ENCODE results near the gene KRT84. TPM values are rescaled to one million over a fixed set of nuclear protein-coding genes. Genes with fewer than 3 reads are reported as not detected.

Gene KRT84
- total RNA-seq, 1 donor from 2014 or later = not detected

DNA sequence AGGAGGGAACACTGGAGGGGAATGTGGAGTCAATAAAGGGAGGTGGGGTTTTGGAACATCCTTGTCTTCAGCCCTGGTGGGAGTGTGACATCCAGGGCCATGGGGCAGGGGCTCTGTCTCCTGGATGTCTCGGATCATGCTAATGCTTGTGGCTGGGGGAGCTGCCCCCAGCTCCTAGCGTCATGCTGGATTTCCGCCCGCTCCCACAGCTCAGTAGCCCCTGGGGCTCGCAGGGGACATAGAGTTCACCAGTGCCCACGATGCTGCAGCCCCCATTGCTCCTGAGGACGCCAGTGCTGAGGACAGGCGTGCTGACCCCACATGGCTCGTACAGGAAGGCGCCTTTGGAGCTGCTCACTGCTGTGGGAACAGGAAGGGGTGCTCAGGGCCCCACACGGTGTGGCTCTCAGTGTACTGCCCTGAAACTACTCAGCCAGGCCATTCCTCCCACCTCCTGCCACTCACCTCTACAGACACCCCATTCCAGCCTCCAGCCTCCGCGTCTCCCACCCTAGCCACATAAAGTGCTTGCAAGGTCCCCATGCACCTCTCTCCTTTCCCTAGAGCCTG is 9.5 kb upstream of the KRT84 start:
- peaks cover 49% of the 10 kb centered on the region for H3K27me3 Mint-ChIP-seq (ENCODE audit: unreplicated experiment)
- H3K4me3 Mint-ChIP-seq (ENCODE audit: unreplicated experiment) = no peak overlapping the region
- peaks cover 5% of the 10 kb centered on the region for H3K4me1 Mint-ChIP-seq (ENCODE audit: unreplicated experiment)
- H3K27ac Mint-ChIP-seq (ENCODE audit: unreplicated experiment) = no peak overlapping the region
- no peaks in the 10 kb centered on the region for H3K36me3 Mint-ChIP-seq (ENCODE audit: unreplicated experiment)
- no peak for DNase-seq (ENCODE audit: extremely low spot score, unreplicated experiment)
- TF ChIP-seq, protein P1, sequence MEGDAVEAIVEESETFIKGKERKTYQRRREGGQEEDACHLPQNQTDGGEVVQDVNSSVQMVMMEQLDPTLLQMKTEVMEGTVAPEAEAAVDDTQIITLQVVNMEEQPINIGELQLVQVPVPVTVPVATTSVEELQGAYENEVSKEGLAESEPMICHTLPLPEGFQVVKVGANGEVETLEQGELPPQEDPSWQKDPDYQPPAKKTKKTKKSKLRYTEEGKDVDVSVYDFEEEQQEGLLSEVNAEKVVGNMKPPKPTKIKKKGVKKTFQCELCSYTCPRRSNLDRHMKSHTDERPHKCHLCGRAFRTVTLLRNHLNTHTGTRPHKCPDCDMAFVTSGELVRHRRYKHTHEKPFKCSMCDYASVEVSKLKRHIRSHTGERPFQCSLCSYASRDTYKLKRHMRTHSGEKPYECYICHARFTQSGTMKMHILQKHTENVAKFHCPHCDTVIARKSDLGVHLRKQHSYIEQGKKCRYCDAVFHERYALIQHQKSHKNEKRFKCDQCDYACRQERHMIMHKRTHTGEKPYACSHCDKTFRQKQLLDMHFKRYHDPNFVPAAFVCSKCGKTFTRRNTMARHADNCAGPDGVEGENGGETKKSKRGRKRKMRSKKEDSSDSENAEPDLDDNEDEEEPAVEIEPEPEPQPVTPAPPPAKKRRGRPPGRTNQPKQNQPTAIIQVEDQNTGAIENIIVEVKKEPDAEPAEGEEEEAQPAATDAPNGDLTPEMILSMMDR (IDR thresholded peaks at IDR 0.05) = no peak
- no peaks in the 10 kb centered on the region for H3K9me3 Mint-ChIP-seq (ENCODE audit: unreplicated experiment)

DNA sequence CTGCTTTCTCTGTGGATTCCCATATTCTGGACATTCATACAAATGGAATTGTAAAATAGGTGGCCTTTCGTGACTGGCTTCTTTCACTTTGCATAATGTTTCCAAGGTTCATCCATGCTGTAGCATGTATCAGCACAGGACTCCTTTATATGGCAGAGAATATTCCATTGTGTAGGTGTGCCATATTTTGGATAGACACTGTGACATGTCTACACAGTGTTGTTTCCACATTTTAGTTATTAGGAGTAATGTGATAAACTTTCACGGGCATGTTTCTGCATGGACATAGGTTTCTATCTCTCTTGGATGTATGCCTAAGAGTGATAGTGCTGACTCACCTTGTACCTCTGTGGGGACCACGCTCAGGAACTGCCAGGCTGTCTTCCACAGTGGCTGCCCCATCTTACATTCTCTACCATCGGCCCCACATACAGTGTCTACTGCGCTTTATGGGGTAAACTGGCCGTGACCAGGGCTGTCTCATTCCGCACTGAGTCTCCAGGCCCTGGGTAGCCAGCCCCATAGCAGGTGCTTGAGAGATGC is 7.1 kb upstream of the KRT84 start:
- TF ChIP-seq, protein P1 (IDR thresholded peaks at IDR 0.05) = no peak
- Mint-ChIP-seq H3K4me3 (ENCODE audit: unreplicated experiment) (no peak overlapping the region), H3K27ac (ENCODE audit: unreplicated experiment) (no peak overlapping the region), H3K4me1 (ENCODE audit: unreplicated experiment) (peaks cover 10% of the 10 kb centered on the region), H3K36me3 (ENCODE audit: unreplicated experiment) (no peaks in the 10 kb centered on the region), H3K9me3 (ENCODE audit: unreplicated experiment) (no peaks in the 10 kb centered on the region), H3K27me3 (ENCODE audit: unreplicated experiment) (peaks cover 42% of the 10 kb centered on the region)
- DNase-seq (ENCODE audit: extremely low spot score, unreplicated experiment) = no peak

DNA sequence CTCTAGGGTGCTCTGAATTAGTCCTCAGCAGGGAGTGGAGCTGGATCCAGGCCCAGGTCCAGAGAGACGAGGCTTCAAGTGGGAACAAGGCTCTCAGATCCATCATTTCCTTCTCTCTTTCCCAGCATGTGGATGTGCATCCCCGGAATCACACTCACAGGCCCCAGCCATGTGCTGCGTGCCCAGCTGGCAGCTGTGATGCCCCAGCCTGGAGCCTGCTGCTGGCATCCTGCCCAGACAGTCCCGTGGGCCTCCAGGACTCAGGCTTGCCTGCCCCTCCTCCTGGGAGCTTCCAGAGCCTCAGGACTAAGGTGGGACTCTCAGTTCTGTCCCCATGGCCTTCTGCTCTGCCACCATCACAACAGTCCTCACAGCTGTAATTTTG is 6.2 kb upstream of the KRT84 start:
- H3K27ac Mint-ChIP-seq (ENCODE audit: unreplicated experiment) = no peak overlapping the region

DNA sequence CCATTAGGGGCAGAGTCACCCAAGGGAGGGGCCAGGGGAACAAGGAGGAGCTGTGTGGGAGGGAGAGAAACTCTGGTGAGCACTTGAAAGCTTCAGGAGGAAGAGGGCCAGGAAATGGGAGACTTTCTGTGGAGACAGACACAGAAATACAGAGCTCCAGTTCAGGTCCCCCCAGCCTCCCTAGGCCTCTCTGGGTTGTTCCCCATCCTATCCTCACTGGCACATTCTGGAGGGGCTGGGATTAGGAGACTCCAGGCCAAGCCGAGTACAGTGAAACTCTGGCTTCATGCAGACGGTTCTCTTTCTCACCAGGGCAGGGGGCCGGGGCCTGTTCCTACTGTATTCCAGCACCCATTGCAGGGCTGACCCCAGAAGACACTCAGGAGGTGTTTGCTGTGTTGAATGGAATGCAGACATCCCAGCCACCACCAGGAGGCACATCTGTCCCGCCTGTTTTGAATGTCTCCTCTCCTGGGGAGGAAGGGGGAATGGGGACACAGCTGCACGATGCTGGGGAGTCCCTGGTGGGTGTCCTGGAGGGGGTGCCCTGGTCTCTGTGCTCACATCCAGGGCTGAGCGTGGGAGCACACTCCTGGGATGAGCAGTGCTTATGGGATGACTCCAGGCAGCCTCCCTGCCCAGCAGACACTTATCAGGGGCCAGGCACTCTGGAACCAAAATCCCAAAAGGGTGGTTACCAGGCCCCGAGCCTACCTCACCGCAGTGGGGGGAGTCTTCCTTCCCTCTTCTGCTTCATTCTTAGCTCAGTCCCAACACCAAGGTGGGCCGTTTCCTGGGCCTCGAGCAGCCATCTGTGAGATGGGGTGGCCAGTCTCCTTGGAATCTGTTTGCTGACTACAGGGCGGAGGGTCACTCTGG is 5.5 kb upstream of the KRT84 start:
- peaks cover 28% of the 10 kb centered on the region for H3K27me3 Mint-ChIP-seq (ENCODE audit: unreplicated experiment)
- DNase-seq (ENCODE audit: extremely low spot score, unreplicated experiment) = no peak
- no peak overlapping the region for H3K4me3 Mint-ChIP-seq (ENCODE audit: unreplicated experiment)
- peaks cover 10% of the 10 kb centered on the region for H3K4me1 Mint-ChIP-seq (ENCODE audit: unreplicated experiment)
- TF ChIP-seq, protein P1 (IDR thresholded peaks at IDR 0.05) = peak; percentile 54
- H3K36me3 Mint-ChIP-seq (ENCODE audit: unreplicated experiment) = no peaks in the 10 kb centered on the region
- no peak overlapping the region for H3K27ac Mint-ChIP-seq (ENCODE audit: unreplicated experiment)
- no peaks in the 10 kb centered on the region for H3K9me3 Mint-ChIP-seq (ENCODE audit: unreplicated experiment)

More for the DNA sequence above, 6.2 kb upstream of the KRT84 start:
- peaks cover 10% of the 10 kb centered on the region for H3K4me1 Mint-ChIP-seq (ENCODE audit: unreplicated experiment)
- H3K4me3 Mint-ChIP-seq (ENCODE audit: unreplicated experiment) = no peak overlapping the region
- H3K9me3 Mint-ChIP-seq (ENCODE audit: unreplicated experiment) = no peaks in the 10 kb centered on the region
- peaks cover 32% of the 10 kb centered on the region for H3K27me3 Mint-ChIP-seq (ENCODE audit: unreplicated experiment)
- peak; percentile 90 for DNase-seq (ENCODE audit: extremely low spot score, unreplicated experiment)
- H3K36me3 Mint-ChIP-seq (ENCODE audit: unreplicated experiment) = no peaks in the 10 kb centered on the region
- TF ChIP-seq, protein P1 (IDR thresholded peaks at IDR 0.05) = no peak
